K562 (cell line): ENCODE results near the gene BMP10. TPM values are rescaled to one million over a fixed set of nuclear protein-coding genes. Genes with fewer than 3 reads are reported as not detected.

Source experiments
- ARID1B ChIP-seq: fragments of 450-650 bp; IDR thresholded peaks from 2 replicates; pipeline ENCODE4 v1.6.1; 2016; ENCODE audit warnings: antibody characterized with exemption, mild to moderate bottlenecking, inconsistent platforms
- CEBPG ChIP-seq, 3 experiments: fragments of 200-800 bp in 1 of 3; sonication (Bioruptor generic) in 1 of 3; sonication (generic) in 1 of 3; formaldehyde crosslinking in 1 of 3; IDR thresholded peaks in 2 of 3; conservative IDR thresholded peaks in 1 of 3; 2 replicates each; pipeline versions ENCODE4 v1.6.1 to v1.8.0; 2016 to 2022; ENCODE audit warnings: missing compliant biosample characterization in 2 of 3, missing genetic modification characterization in 2 of 3, mild to moderate bottlenecking in 1 of 3, missing genetic modification reagents in 1 of 3
- CREM ChIP-seq: IDR thresholded peaks from 2 replicates; pipeline ENCODE4 v1.6.1; 2014; ENCODE audit warnings: antibody characterized with exemption, low read depth
- CXXC5 ChIP-seq: fragments of 250-450 bp; sonication (Bioruptor Pico); IDR thresholded peaks from 2 replicates; pipeline ENCODE4 v1.8.0; 2022; ENCODE audit warnings: inconsistent platforms, mild to moderate bottlenecking, moderate library complexity
- JUND ChIP-seq, 2 experiments: IDR thresholded peaks; 2 replicates in 1 of 2; 3 replicates in 1 of 2; pipeline ENCODE4 v1.6.1; 2011; ENCODE audit warnings: borderline replicate concordance in 2 of 2, low read depth in 2 of 2, low read length in 2 of 2, improper control_type of control experiment in 1 of 2, missing biosample characterization in 1 of 2, missing genetic modification characterization in 1 of 2, missing genetic modification reagents in 1 of 2
- SRSF1 ChIP-seq: fragments of 200-400 bp; formaldehyde crosslinking; IDR thresholded peaks from 2 replicates; pipeline ENCODE4 v1.6.1; 2017; ENCODE audit warnings: mild to moderate bottlenecking, low read depth, low read length, moderate library complexity
- polyA plus RNA-seq, 8 experiments: library from polyadenylated mRNA; depleted of rRNA in 4 of 8; stranded (reverse) in 5 of 8; unstranded in 3 of 8; fragments of >200 nt; fragmentation: Nextera tagmentation in 2 of 8; fragmentation: Illumina TruSeq in 1 of 8; extraction: Ambion mirVana in 2 of 8; extraction: Trizol in 1 of 8; gene quantifications; 2 replicates each; pipeline versions ENCODE4 v1.2.1 to v1.2.3, GENCODE V29; 2011 to 2014; ENCODE audit warnings: inconsistent platforms in 1 of 8, missing spikeins in 1 of 8
- total RNA-seq, 7 experiments: library from RNA; depleted of rRNA in 6 of 7; stranded (reverse); fragments of >200 nt in 6 of 7; fragmentation: Illumina TruSeq in 2 of 7; extraction: Trizol in 2 of 7; gene quantifications; 2 replicates each; pipeline versions ENCODE4 v1.2.1 to v1.2.3, GENCODE V29; 2011 to 2021; ENCODE audit warnings: low replicate concordance in 1 of 7
- TF ChIP-seq, protein P1 (sequence below): fragments of 200-800 bp; sonication (Bioruptor generic); IDR thresholded peaks from 2 replicates; pipeline ENCODE4 v1.6.1; 2017; ENCODE audit warnings: missing genetic modification characterization, missing compliant biosample characterization

The BMP10 gene
- total and polyA plus RNA-seq, 9 of the 15 experiments (the other 6 are each of a cell fraction or from before 2014, with no cell fraction given): 0.11 to 0.91 (median 0.43) TPM

DNA sequence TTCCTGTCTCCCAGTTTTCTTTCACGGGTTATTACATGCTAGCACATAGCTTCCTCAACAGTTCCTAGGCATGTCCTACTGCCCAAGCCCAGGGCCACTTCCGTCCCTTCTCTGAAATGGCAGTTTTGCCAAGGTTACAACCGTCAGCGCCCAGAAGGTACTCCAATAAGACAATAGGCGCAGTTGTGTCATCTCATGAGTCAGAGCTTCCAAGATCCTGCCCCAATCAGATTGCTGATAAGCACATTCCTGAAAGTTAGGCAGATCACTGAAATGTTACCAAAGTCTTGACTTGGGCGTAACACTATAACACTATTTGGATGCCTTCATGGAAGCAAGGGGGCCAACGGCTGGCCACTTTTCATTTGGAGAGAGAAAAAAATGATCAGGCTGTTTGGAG, 47.3 kb upstream of the BMP10 start (continued):
- TF ChIP-seq SRSF1 (no peak), JUND (IDR thresholded peaks at IDR 0.05; ENCODE audit: borderline replicate concordance, low read depth, low read length) (peak; percentile 78), JUND (tag; IDR thresholded peaks at IDR 0.05; ENCODE audit: borderline replicate concordance, low read depth, low read length) (peak; percentile 75; the same call in 2 of the 3 replicates), CXXC5 (CRISPR knock-in tag) (0 out of 2 replicates have a peak, but pooled peaks have one; percentile 13), CREM (0 out of 2 replicates have a peak, but pooled peaks have one; percentile 19), ARID1B (peak; percentile 47; the same call in 1 of the 2 replicates), CEBPG (CRISPR knock-in tag; IDR thresholded peaks at IDR 0.05) (no peak), CEBPG (tag; conservative IDR thresholded peaks at IDR 0.05 in 1 of 2, IDR thresholded peaks at IDR 0.05 in 1 of 2) (0 out of 4 replicates have a peak, but pooled peaks of 1 of the 2 experiments have one; percentile 8)
- TF ChIP-seq, protein P1, sequence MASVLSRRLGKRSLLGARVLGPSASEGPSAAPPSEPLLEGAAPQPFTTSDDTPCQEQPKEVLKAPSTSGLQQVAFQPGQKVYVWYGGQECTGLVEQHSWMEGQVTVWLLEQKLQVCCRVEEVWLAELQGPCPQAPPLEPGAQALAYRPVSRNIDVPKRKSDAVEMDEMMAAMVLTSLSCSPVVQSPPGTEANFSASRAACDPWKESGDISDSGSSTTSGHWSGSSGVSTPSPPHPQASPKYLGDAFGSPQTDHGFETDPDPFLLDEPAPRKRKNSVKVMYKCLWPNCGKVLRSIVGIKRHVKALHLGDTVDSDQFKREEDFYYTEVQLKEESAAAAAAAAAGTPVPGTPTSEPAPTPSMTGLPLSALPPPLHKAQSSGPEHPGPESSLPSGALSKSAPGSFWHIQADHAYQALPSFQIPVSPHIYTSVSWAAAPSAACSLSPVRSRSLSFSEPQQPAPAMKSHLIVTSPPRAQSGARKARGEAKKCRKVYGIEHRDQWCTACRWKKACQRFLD (CRISPR knock-in tag): 0 out of 2 replicates have a peak, but pooled peaks have one; percentile 42
